ENCODE measurements around the gene ACVR2A.

ACVR2A gene

DNA sequence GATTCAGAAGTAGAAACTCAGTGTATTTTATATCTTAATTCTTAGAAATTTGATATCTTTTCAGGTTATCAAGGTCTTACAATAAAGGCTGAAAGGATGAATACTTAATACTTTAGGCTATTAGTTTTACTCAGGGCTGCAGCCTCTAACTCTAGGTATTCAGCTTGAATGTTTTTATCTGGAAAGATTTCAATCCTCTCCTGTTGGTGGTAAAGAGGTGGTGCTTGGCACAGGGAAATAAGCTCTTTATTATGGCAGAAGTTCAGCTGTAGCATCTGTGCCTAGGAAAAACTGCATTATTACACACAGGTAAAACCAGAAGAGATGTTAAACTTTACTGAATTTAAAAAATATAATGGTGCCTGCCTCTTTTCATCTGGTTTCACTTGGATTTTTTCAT is 11.1 kb downstream of the ACVR2A start:
- no peak for DNase-seq

DNA sequence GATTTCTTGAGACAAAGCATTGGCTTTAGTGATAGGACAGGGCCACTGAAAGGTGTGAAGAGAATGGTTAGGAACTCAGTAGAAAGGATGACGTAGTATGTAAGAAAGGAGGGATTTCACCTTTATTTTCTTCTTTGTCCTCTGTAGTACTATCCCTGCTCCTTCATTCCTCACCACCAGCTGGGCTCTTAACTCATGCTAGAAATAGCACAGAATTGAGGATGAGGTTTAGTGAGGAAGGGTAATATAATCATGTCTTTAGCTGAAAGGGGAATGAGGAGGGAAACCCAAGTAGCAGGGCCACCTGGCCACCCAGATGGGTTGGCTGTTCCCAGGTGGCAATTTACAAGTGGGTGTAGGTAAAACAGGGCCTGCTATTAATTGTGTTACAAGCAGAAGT is 15.2 kb downstream of the ACVR2A start:
- DNase-seq: no peak

DNA sequence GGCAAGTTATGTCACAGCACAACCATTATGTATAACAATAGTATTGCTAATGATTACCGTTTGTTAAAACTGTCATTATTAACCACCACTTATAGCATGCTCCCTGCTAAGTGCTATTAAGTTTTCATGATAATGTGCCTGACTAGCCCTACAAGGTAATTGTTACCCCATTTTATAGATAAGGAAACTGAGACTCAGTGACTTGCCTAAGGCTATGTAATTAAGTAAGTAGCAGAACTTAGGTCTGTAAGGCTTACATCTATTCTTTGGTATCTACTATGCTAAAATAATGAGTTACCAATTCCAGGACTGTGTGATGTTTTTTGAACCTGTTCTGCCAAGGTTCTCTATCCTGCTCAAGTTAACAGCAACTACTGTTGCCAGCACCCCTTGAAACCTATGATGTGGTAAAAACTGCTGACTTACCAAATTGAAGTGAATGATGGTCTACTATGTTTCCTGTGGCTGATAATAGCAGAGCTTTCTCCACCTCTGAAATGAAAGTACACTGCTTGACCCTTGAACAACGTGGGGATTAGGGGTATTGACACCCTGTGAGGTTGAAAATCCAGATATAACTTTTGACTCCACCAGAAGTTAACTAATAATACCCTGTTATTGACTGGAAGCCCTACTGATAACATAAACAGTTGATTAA is 18.2 kb downstream of the ACVR2A start:
- DNase-seq: no peak

DNA sequence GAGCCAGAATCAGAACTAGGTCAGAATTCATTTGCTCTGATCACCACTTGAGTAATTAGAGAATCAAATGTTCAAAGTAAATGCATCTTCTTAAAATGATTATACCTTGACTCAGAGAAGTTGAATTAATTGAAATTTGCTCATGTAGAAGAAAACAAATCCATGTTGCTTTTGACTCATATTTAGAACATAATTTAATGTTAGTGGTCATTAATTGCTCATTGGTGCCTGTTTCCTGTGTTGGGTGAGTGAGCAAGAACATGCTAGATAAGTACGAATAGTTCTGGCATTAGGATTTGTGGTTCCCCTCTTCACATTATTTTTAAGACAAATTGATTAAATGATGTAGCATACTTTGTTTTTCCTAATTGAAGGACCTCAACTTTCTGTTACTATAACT is 19.0 kb downstream of the ACVR2A start:
- no peak for DNase-seq

DNA sequence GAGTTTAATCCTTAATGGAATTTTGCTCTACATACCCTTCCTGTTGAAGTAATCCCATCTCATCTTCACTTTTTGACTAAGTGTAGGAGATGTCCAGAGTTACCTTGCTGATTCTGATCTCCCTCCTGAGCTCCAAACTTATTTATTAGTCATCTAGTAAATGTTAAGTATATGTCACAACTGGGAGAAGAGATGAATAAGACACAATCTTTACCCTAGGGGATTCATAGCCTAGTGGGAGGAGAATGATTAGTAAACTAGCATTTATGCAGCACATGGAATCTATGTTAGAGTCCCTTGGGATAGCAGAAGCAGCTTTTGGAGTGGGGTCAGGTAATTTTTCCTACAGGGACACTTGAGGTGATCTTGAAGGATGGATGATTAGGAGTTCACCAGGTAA is 20.7 kb downstream of the ACVR2A start:
- no peak for DNase-seq

DNA sequence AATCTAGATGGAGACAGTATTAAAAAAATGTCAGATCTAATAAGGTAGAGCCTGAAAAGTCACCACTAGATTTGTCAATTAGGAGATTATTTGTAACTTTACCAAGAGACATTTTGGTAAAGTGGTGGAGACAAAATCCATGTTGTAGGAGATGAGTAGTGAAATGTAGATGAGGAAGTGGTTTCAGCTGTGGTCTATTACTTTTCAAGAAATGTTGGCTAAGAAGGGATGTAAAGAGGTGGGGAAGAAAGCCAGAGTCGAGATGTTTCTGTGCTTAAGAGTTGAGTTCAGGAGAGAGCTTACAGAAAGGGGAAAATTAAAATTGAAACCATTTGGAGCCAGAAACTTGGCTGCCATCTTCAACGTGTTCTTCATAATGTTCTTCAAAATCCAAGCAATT is 22.2 kb downstream of the ACVR2A start:
- DNase-seq: no peak

DNA sequence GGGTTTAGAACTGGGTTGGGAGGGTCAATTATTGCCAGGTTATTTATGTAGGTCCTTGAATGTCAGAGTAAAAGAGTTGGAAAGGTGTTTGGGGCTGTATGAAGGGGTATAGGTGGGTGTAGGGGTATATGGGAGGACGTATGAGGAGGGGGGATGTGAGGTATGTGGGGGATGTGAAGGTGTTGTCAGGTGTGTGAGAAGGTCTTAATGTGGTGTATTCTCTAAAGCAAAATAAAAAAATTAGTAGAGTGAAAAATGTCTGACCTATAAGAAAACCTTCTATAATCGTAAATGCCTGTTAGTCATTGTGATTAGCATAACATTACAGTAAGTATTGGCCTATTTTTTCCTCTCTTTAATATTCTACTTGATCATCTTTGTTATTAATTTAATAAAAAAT is 25.1 kb downstream of the ACVR2A start:
- no peak for DNase-seq

DNA sequence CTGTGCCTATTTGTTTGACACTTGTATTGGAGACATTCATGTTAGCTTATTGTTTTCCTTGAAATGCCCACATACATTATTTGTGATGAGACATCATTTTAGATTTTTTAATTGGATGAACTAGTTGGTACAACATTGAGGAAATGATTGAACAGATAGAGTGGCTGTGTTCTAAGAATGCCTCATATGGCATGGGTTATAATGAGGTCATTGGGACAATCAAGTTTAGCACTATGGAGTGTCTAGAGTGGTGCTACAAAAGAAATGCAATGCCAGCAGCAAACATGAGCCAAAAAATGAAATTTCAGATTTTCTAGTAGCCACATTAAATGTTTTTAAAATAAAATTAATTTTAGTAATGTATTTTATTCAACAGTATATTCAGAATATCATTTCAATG is 28.1 kb downstream of the ACVR2A start:
- no peak for DNase-seq

DNA sequence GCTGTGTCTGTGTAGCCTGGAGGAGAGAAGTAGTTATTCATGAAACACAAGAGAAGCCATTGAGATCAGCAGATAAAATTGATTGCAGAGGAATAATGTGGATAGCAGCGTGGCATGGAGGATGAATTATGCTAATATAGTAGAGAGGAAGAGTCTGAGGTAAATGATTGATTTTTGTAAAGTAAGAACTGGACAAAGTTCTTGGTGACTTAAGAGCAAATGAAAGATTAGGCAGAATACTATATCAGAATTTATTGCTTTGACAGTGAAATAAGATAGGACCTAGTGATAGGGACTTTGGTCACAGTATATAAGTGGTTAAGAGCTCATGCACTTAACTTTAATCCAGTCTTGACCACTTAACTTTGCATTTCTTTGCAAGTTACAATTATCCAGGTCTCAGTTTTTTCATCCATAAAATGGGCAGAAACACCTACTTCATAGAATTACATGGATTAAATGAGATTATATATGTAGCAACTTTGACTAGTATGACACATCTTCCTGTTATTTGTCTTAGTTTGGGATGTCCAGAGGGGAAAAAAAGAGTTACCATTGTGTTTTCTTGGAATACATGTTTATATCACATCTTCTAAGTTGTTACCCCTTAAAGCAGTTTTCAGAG is 29.1 kb downstream of the ACVR2A start:
- DNase-seq: no peak

DNA sequence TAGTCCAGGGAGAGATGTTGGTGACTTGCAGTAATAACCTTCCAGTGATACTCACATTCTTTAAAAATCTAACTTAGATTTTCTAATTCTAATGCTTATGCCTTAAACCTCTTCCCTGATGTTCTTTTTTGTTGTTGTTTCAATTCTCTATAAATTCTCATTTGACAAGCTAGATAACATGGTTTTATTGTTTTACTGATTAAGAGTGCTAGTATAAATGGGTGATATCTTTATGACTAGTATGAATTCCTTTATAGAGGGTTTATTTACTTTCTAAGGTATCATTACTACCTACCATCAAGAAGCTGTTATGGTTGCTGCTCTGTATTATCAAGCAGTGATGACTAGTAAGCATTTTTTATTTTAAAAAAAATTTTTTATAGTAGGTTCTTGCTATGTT is 35.0 kb downstream of the ACVR2A start:
- DNase-seq: no peak

DNA sequence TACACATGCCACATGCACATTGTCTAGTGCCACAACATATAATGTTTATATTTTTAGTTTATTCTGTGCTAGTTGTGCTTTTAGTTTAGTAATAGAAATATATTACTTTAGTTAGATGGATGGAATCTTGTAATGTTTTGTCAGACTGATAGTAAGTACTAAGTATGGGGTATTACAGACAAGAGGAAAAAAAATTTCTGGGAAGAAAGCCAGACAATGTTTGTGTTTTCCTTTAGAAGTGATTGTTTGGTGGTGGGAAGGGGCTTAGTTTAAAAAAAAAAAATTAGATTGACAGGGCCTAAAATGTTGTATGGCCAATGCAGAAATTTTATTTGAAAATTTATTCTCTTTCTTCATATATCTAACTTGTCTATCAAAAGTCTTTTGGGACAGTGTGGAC is 37.8 kb downstream of the ACVR2A start:
- no peak for DNase-seq

DNA sequence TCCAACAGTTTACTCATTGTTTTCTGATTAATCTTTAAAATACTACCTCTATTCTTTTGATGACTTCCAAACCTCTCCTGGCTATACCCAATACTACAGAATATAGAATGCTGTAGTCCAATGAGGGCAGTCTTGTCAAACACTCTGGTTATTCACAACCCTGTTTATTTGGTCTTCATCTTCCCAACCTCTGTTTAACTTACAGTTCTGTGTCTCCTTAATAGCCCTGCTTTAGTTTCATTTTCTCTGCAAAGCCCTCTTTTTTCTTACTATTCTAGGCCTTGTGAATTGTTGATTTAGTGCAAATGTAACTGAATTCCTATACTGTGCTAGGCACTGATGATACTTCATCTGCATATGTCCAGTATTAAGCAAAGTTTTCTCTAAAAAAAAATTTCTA is 40.0 kb downstream of the ACVR2A start:
- no peak for DNase-seq

DNA sequence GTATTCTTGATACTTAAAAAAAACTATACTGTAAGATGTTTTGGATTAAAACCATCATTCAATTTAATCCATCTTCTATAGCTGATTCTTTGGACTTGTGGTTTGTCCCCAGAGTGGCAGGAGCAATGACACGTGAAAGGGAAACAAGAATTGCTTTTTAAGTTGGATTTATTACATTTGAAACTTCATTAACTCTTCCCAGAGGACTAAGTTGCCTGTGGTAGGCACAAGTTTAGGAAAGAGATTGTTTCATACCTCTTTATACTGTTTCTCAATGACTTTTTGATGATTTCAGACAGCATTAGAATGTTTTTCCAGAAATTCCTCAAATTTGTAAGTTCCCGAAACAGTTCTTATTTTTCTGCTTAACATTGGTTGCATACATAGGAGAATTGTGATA is 41.3 kb downstream of the ACVR2A start:
- DNase-seq: no peak

DNA sequence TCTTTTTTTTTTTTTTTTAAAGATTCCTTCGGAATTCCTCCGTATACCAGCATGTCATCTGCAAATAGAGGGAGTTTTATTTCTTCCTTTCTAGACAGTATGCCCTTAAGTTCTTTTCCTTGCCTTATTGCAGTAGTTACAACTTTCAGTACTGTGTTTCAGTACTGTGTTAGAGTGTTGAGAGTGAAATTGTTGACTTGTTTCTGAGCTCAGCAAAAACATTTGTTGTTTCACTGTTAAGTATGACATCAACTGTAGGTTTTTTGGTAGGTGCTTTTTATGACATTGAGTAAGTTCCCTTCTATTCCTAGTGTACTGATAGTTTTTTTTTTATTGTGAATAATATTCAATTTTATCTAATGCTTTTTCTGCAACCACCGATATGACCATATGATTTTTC is 43.9 kb downstream of the ACVR2A start:
- DNase-seq: no peak

DNA sequence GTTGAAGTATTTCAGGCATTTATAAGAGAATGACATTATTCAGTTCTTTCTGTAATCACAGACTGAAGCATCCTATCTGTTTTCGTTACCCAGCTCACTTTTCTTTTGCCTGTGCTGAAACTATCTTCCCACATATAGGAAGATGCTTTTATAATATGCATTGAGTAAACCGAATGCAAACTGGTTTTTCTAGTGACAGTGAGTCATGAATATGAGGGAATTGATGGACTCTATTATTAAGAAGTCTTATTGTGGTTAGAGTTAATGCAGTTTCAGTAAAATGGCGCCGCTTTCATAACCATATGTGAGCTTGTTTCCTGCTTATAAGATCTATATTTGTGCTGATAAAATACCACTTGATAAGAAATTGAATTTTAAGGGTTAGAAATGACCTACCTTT is 59.2 kb downstream of the ACVR2A start:
- no peak for DNase-seq

DNA sequence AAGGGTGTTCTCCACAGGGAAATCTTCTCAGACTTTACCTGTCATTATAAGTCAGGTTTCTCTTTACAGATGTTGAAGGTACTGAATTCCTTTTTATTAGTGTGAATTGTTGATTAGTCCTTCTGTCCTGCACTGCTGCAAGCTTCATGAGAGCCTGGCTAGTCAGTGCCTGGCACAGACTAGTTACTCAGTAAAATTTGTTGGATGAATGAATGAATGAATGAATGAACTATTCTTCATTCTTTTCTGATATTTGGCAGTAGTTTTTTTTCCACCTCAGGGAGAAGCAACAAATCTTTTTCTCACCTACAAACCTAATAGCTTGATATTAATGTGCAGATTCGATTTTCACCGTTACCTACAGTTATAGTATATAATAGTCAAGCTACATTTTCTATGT is 64.3 kb downstream of the ACVR2A start:
- no peak for DNase-seq

DNA sequence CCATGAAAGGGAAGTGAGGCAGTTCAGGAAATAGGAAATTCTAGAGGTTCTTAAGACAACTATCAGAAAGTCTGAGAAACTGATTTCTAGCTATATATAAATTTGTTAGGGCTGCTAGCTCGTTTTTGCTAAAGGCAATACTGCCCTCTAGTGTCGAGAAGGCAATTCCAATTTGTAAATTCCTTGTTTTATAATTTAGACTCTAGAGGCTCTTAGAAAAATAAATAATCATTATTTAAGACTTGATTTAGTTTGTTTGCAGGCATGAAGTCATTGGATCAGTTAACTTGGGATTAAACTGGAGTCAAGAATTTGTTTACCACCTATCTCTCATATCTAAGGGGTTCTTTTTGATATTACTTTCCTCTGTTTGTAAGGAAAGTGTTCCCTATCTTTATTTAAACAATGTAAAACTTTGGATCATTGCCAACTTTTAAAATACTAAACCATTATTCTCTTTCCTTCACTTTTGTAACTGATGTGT is 66.2 kb downstream of the ACVR2A start:
- DNase-seq: no peak

DNA sequence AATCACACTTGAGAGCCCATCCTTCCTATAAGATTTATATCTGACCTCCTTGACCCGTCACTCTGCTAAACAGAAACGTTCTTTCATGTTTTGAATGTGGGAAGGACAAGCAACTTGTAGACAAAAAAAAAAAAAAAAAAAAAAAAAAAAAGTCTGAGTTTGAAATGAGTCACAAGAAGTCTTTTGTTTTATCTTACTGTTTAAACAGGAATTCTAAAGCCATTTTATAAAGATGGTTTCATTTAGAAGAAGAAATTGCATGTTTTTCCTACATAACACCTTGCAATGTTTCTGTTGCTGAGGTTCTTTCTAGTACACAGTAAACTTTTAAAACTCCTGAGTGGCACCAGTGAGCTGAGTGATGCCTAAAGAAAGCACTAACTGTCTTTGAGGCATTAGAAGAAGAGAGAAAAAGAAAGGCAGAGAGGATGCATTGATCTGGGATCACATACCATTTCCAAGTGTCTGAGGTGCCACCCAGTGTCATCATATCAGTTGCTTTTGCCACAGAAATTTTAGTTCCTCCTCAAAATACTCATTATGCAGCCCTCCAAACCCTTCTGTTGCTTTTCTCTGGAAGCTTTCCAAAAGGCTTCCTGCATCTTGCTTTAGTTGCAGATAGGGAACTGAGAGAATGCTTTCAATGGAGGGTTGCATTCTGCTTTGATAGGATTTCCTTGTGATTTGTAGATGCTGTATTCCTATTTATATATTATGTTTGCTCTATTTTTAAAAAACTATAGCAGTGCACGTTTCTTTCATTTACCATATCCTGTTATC is 69.1 kb downstream of the ACVR2A start:
- no peak for DNase-seq

DNA sequence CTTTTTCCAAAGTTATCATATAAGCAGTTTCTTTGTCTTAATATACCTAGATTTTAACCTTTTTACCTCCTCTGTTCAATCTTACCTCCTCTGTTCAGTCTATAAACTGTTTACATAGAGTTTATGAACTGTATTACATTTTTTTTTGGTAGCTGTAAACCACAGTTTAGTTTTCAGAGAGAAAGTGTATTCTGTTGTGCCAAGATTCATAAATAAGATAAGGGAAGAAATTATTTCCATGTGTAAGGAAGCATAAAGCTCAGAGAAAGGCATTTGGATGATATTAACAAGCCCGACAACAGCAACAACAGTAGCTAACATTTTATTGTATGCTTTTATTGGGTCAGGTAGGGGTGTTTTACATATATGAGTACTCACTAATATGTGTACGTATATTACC is 71.2 kb downstream of the ACVR2A start:
- no peak for DNase-seq

DNA sequence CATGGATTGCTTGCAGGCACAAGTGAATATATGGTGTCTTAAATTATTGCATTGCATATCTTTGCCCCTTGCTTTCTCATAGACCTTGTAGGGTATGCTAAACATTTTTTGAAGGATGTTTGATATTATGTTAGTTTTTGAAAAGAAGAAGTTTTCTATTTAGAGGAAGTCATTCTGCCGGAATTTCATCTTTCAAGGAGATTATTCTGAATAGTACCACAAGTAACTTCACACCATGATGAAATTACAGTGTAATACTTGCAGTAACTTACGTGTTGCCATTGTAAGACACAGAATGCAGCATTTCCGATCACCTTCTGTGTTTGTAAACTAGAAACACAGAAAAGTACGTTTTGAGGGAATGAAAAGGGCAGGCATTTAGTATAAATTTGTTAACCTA is 71.9 kb downstream of the ACVR2A start:
- DNase-seq: no peak

DNA sequence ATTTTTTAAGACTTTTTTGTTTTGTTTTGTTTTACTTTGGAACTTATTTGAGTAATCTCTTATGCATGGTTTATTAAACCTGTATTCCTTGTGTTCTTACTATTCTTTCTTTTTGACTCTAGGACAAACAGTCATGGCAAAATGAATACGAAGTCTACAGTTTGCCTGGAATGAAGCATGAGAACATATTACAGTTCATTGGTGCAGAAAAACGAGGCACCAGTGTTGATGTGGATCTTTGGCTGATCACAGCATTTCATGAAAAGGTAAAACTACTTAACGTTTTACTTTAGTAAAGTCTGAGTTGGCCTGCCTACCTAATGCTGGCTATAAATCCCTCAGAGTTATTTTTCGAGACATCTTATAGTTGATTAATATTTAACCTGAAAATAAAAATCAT is 72.3 kb downstream of the ACVR2A start:
- DNase-seq: no peak

DNA sequence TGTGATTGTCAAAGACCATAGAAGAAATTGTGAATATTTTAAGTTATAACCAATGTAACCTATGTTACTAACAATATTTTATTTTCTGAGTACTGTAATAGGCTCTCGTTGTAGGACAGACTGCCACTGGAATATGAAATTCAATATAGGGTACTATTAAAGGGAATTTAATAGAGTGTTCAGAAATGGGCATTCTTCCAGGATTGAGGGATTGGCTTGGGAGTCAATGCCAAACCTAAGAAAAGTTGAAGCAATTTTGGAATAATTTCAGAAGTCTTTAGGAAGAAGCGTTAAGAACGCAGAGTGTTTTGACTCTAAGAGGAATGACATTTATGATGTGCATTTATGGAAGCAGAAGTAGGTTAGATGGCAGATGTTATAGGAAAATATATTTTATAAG is 79.0 kb downstream of the ACVR2A start:
- DNase-seq: no peak

DNA sequence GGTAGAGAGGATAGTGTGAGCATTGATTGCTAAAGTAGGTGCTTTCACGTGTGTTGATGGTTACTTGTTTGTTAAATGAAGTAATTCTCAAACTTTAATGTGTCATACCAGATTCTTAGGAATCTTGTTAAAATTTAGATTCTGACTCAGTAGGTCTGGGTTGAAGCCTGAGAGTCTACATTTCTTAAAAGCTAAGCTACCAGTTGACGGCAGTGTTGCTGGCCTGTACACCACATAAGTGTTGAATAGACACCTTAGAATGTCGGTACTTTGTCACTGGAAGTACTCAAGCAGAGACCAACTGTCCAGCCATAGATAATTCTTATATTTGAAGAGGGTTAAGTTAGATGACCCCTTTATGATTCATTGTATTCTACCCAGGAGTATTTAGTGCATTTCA is 79.8 kb downstream of the ACVR2A start:
- no peak for DNase-seq

DNA sequence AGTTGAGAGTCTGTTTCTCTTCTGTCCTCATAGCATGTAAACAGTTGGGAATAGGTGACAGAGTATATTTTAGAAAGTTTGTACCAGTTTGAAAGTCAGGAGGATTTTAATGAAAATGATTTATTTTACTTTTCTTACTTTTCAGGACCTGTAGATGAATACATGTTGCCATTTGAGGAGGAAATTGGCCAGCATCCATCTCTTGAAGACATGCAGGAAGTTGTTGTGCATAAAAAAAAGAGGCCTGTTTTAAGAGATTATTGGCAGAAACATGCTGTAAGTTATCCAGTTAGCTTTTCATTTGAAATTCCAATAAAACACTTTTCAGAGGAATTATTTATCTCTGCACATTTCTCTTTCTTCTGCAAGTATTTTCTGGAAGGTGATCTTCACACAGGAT is 81.1 kb downstream of the ACVR2A start:
- no peak for DNase-seq
